HL-60/S4 treated with retinoic acid at 250 ng/mL for 4 days and 3 days (cell line): ENCODE results near the gene NDUFS8.

ENCODE experiments used
- in situ Hi-C: fragments of 300-500 bp; cut with MboI; formaldehyde crosslinking; loops from 2 replicates; pipeline ENCODE4 v1.7.0; 2022; ENCODE audit warnings: low sequenced_read_pairs

The NDUFS8 gene

GRCh38 chr11:68047437-68048290 lies 17.2 kb downstream of the NDUFS8 start:
- in situ Hi-C loops, result no loop called here

GRCh38 chr11:68048681-68049508 lies 18.4 kb downstream of the NDUFS8 start:
- in situ Hi-C loops, result no loop called here

GRCh38 chr11:68049509-68050370 lies 19.3 kb downstream of the NDUFS8 start:
- in situ Hi-C loops, result no loop called here

GRCh38 chr11:68050371-68050841 lies 19.9 kb downstream of the NDUFS8 start:
- in situ Hi-C loops, result no loop called here

GRCh38 chr11:68051191-68052136 lies 21.0 kb downstream of the NDUFS8 start:
- in situ Hi-C loops, result no loop called here

- in situ Hi-C loops, result no loop called here
These were observed 21.8 kb downstream of the NDUFS8 start for GRCh38 chr11:68052137-68052873.

- in situ Hi-C loops, result no loop called here
These were observed 22.6 kb downstream of the NDUFS8 start for GRCh38 chr11:68053117-68053516.

GRCh38 chr11:68053981-68054812 lies 23.7 kb downstream of the NDUFS8 start:
- in situ Hi-C loops, result no loop called here

GRCh38 chr11:68056317-68057285 lies 26.1 kb downstream of the NDUFS8 start:
- in situ Hi-C loops, result no loop called here

- in situ Hi-C loops, result no loop called here
These were observed 27.3 kb downstream of the NDUFS8 start for GRCh38 chr11:68057807-68058206.

- in situ Hi-C loops, result no loop called here
These were observed 31.0 kb downstream of the NDUFS8 start for GRCh38 chr11:68061508-68061907.

GRCh38 chr11:68064926-68065325 lies 34.4 kb downstream of the NDUFS8 start:
- in situ Hi-C loops, result no loop called here

- in situ Hi-C loops, result no loop called here
These were observed 35.4 kb downstream of the NDUFS8 start for GRCh38 chr11:68065841-68066240.

GRCh38 chr11:68066742-68067141 lies 36.3 kb downstream of the NDUFS8 start:
- in situ Hi-C loops, result no loop called here

- in situ Hi-C loops, result no loop called here
These were observed 37.5 kb downstream of the NDUFS8 start for GRCh38 chr11:68067991-68068390.

GRCh38 chr11:68071281-68072048 lies 41.0 kb downstream of the NDUFS8 start:
- in situ Hi-C loops, result no loop called here
